Measurements from ENCODE around the gene ITGA3. TPM values are rescaled to one million over a fixed set of nuclear protein-coding genes. Genes with fewer than 3 reads are reported as not detected.

The ITGA3 gene
- total RNA-seq, 1 donor from 2014 or later, result 6.5 TPM

- intact Hi-C loops (cut with micrococcal nuclease), result no loop called here
Observed at GRCh38 chr17:50090971-50091917, 35.3 kb downstream of the ITGA3 start.

GRCh38 chr17:50091918-50092285, 36.0 kb downstream of the ITGA3 start:
- intact Hi-C loops (cut with micrococcal nuclease), result no loop called here

- intact Hi-C loops (cut with micrococcal nuclease), result no loop called here
Observed at GRCh38 chr17:50093246-50093645, 37.3 kb downstream of the ITGA3 start.

- intact Hi-C loops (cut with micrococcal nuclease), result loop anchor here (1.0 to 2.0 kb wide), 2 partner anchors 39 to 67 kb away; no protein-coding TSS in a partner anchor
Observed at GRCh38 chr17:50093807-50094206, 37.9 kb downstream of the ITGA3 start.

- intact Hi-C loops (cut with micrococcal nuclease), result loop anchor here (1.0 to 2.0 kb wide), 2 partner anchors 39 to 67 kb away; no protein-coding TSS in a partner anchor
Observed at GRCh38 chr17:50094243-50094752, 38.4 kb downstream of the ITGA3 start.

- intact Hi-C loops (cut with micrococcal nuclease), result loop anchor here (1.0 to 2.0 kb wide), 4 partner anchors 40 to 202 kb away; no protein-coding TSS in a partner anchor
Observed at GRCh38 chr17:50094753-50095619, 39.1 kb downstream of the ITGA3 start, which contains the start of gene PDK2. Gene PDK2, plus strand, starts transcription at chr17:50095351. Its CDS starts 85 bp downstream, at chr17:50095436.

- intact Hi-C loops (cut with micrococcal nuclease), result loop anchor here (1.0 to 2.0 kb wide), 3 partner anchors 56 to 202 kb away; no protein-coding TSS in a partner anchor
Observed at GRCh38 chr17:50095626-50096037, 39.7 kb downstream of the ITGA3 start.

- intact Hi-C loops (cut with micrococcal nuclease), result no loop called here
Observed at GRCh38 chr17:50096092-50096491, 40.2 kb downstream of the ITGA3 start.

GRCh38 chr17:50096758-50097157, 40.8 kb downstream of the ITGA3 start:
- intact Hi-C loops (cut with micrococcal nuclease), result no loop called here

- intact Hi-C loops (cut with micrococcal nuclease), result no loop called here
Observed at GRCh38 chr17:50097455-50097854, 41.5 kb downstream of the ITGA3 start.

GRCh38 chr17:50097926-50098325, 42.0 kb downstream of the ITGA3 start:
- intact Hi-C loops (cut with micrococcal nuclease), result no loop called here

- intact Hi-C loops (cut with micrococcal nuclease), result no loop called here
Observed at GRCh38 chr17:50098583-50098982, 42.7 kb downstream of the ITGA3 start.

- intact Hi-C loops (cut with micrococcal nuclease), result no loop called here
Observed at GRCh38 chr17:50099003-50099402, 43.1 kb downstream of the ITGA3 start.

- intact Hi-C loops (cut with micrococcal nuclease), result no loop called here
Observed at GRCh38 chr17:50100480-50100883, 44.6 kb downstream of the ITGA3 start.

GRCh38 chr17:50100921-50101345, 45.0 kb downstream of the ITGA3 start:
- intact Hi-C loops (cut with micrococcal nuclease), result no loop called here

- intact Hi-C loops (cut with micrococcal nuclease), result no loop called here
Observed at GRCh38 chr17:50101346-50102163, 45.6 kb downstream of the ITGA3 start.

- intact Hi-C loops (cut with micrococcal nuclease), result no loop called here
Observed at GRCh38 chr17:50102164-50102991, 46.5 kb downstream of the ITGA3 start.

- intact Hi-C loops (cut with micrococcal nuclease), result no loop called here
Observed at GRCh38 chr17:50103252-50103651, 47.3 kb downstream of the ITGA3 start.

- intact Hi-C loops (cut with micrococcal nuclease), result no loop called here
Observed at GRCh38 chr17:50103941-50104340, 48.0 kb downstream of the ITGA3 start.

- intact Hi-C loops (cut with micrococcal nuclease), result no loop called here
Observed at GRCh38 chr17:50105811-50106210, 49.9 kb downstream of the ITGA3 start.
